Cortex of kidney (tissue), 1 donor: Measurements from ENCODE around the gene TRIL.

ENCODE experiments used
- DNase-seq: peaks from one replicate; lab custom pipeline; 2025; lab: John Stamatoyannopoulos, UW

TRIL gene

DNA sequence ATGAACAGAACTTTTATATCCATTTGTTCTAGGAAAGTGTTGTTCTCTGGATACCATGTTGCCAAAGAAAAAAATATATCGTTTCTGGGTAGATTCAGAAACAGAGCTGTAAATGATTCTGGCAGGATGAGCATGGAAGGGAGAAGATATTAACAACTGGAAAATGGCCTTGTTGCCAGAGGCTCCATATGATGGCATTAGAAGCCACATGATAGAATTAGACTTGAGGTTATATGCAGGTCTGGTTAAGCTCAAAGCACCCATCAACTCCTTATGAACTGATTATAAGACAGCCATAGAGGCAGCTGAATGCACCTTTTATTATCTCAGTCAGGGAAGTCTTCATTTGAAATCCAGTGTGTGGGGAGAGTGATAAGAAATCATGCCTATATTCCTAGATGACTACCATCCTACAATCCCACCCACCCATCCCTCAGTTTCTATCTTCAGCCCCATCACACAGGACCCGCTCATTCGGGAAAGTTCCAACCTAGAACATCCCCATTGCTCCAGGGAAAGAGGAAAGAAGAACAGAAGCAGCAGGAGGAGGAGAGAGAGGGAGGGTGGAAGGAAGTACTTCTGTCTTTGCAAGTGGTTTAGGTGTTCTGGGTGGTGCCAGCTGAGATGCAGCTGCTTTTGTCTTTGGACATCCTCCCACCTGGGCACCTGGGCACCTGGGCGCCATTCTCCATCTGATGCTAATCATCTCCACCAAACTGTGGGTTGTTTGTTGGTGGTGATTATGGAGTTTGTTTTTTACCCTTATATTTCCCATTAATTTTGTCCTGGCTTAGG lies 25.5 kb upstream of the TRIL start:
- DNase-seq: no peak

DNA sequence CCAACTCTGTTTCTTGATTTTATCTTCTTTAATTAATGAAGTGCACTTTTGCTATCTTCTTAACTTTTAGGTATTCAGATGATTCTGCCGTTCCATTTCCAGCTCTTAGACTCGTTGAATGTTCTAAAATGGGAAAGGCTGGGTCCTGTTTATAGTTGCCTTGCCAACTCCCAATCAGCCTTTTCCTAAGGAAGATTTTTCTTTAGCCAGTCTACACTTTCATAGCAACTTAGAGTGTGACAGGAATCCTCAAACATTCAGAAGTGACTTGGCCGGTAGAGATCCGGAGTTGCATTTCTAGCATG lies 23.0 kb upstream of the TRIL start:
- DNase-seq: no peak

DNA sequence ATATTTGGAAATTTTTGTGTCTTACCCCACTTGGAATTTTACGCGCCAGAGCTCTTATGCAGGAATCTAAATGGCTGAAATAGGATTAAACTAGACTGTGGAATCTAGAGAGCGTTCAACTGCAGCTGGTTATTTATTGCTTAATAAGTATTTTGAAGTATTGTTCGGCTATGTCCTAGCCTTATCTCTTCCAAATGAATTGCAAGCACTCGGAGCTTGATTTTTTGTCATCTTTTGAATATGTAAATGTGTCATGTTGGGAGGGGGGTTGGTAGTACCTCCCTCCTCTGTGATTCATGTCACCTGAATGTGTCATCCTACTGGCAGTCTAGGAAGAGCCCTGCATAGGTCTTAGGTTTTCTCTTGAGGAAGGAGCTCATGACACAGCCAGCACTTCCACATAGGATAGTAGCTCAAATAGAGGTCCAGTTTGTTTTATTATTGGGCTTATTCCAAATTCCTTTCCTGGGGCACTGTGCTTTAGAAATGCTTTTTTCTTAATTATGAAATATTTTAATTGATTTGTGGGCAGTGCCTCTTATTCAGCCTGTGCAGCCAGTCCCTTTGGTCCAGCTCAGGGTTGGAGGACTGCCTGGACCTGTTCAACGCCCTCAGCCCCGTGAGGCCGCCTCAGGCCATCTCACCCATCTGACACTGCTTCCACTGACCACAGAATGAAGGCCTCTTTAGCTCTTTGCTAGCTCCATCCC lies 22.5 kb upstream of the TRIL start:
- DNase-seq: no peak

DNA sequence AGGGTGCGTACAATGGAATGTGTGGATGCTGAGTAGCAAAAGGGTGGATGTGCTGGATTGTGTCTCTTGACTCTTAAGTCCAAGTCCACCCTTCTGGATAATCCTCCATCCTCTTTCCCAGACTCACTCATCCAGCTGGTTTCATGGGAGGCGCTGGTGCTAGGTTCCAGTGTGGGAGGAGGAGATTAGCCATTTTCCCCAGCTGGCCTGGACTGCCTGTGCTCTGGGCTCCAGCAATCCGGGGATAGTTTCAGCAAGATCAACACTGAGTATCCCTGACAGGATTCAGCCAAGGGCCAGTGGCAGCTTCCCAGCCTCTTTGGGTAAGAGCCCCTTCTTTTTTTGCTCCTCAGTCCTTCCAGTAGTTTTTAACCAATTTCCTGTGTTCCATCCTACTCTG lies 21.6 kb upstream of the TRIL start:
- no peak for DNase-seq

DNA sequence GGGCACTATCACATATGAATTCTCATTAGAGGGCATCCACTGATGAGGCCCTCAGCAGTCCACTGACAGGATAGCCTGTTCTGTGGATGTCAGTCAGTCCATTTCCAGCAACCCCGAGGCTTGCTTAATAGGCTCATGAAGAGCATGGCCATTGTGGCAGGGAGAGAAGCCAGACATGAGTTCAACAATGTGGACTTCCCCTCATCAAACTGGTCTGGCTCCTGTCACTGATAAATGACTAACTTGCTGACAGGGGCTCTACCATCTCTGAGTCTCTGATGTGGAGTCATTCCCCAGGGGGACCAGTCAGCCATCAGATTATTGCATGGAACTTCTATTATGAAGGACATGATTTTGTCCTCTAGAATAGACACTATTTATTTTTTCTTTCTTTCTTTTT lies 19.8 kb upstream of the TRIL start:
- DNase-seq: no peak

DNA sequence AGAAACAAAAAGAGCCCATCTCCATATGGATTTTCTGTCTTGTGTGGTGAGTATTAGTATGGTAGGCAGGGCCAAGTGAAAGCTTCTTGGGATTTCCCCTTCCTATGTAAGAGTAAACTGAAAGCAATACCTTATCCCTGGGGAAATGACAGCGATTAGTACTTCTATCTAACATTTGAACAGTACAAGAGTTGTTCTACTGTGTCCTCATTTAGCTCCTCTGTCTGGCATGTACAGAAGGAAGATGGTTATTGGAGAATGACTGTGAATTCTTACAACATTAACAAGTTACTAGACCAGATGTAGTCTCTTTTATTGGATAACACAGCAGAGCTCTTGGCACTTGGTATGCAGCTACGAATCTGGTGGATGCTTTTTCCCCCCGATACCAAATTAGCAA lies 17.9 kb upstream of the TRIL start:
- DNase-seq: no peak

DNA sequence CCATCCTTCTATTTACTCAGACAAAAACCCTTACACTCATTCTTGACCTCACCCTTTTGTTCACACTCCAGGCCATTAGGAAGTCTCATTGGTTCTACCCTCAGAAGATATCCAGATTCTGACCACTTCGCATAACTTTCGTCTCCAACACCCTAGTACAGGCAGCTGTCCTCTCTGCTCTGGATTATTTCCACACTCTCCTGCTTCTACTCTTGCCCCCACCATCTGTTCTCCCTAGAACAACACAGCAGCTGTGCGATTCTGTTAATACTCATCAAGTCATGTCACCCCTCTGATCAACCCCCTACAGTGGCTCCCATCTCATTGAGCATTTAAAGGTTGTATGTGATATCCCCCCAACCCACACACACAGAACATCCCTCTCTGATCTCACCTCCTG lies 15.5 kb upstream of the TRIL start:
- no peak for DNase-seq

DNA sequence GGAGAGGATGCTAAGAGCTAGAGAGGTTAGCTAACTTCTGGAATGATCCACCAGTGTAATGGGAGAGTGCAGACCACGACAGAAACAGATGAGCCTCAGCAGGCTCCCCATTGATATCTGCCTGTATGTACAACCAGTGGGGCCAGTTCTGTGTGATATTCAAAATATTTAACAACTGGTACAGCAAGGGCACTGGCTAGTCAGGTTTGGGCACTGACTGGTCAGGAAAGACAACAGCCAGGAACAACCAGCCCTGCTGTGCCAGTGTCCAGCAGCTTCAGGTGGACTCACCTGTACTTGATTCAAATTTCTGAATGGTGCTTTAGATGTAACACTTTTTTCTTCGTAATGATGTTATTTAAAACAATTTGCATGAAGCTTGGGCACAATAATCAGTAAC lies 5.9 kb upstream of the TRIL start:
- no peak for DNase-seq

DNA sequence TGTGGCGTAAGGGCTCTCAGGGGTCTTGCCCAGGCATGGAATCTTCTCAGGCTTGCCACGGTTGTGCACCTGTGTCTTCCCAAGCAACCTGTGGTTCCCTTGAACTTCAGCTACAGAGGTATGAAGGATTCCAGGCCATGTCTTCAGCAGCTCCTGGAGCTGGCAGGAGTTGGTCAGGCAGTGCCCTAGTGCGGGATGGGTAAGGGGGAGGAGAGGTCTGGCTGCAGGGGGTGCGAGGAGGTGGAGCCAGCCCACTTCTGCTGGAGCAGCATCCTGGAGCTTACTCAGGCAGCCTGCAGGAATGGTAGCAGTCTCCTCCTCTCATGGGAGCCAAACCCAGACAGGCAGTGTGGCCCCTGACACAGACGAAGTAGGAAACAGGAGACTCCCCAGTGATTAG lies 3.8 kb upstream of the TRIL start:
- DNase-seq: no peak

DNA sequence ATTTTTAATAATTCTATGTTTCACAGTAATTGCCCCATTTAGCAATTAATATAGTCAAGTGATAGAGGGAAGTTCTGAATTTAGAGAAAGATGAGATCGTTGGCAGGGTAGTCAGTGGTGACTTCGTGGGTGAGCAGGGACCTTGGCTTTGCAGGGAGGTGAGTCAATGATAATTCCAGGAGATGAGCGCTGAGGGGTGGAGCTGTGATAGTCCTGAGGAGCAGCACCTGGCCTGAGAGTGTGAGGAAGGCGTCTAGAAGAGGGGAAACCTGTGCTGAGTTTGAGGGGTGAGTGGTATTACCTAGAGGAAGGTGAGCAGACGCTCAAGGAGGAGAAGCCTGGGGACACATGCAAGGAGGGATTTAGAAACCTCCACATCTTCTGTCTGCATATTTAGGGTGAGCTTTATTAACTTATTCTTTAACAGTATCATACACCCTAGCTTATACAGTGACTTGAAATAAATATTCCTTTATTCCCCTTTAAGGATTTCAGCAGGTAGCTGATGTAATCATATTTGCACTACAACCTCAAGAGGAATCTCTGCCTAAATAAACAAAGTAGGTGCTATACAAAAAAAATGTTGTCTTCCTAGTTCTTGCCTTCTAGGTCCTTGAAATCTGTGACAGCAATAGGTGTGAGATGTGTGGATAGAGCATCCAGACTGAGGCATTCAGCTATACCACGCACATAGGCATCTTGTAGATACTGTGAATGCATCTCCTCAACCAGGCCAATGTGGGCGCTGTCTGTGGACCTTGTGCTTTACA lies 2.1 kb upstream of the TRIL start:
- no peak for DNase-seq

DNA sequence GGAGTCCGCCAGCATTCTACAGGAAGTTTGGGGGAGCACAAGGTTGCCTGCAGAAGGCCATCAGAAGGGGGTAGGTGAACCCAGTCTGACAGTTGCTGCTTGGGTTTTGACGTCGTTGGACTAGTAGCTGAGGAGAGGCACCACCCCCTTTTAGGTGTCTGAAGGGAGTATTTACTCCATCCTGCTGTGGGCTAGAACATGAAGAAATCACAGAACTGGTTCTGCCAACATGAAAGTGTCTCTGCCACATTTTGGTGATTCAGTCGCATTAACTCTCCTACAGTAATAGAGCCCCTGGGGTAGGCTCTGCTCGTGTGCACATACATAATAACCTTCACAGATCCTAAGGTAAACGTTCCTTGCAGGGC lies 834 bp upstream of the TRIL start:
- DNase-seq: no peak

DNA sequence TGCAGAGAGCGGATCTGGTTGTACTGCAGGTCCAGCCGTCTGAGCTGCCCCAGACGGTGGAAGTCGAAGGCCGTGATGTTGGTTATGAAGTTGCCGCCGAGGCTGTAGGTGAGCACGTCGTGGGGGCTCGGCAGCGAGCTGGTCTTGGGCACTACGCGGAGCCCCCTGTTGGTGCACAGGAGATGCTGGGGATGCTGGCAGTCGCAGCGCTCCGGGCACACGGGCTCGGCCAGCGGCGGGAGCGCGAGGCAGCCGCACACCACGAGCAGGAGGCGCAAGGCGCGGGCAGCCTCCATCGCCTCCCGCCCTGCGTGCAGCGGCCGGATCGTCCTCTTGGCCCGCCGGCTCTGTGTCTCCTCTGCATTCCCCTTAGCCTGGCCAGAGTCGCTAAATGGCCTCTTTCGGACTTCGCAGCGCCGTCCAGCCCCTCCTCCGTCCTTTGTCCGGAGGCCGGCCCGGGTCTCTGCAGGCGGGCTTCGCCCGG lies 337 bp downstream of the TRIL start:
- DNase-seq: no peak

DNA sequence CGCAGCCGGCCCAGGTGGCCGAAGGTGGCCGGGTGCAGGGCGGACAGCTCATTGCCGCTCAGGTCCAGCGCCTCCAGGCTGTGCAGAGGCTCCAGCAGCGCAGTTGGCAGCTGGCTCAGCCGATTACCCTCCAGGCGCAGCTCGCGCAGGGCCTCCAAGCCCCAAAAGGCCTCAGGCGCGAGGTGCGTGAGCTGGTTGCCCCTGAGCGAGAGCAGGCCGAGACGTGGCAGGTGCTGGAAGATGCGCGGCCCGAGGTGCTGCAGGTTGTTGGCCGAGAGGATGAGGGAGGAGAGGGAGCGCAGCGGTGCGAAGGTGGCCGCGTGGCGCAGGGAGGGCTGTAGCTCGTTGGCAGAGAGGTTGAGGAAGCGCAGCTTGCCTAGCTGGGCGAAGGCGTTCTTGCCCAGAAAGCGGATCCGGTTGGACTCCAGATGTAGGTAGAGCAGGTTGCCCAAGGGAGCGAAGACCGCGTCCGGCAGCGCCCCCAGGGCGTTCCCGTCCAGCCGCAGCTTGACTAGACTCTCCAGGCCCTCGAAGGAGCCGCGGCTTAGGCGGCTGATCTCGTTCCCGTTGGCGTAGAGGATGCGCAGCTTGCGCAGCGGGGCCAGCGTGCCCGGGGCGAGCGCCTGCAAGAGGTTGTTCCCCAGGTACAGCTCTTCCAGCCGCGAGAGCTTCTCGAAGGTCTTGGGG lies 923 bp downstream of the TRIL start:
- no peak for DNase-seq

DNA sequence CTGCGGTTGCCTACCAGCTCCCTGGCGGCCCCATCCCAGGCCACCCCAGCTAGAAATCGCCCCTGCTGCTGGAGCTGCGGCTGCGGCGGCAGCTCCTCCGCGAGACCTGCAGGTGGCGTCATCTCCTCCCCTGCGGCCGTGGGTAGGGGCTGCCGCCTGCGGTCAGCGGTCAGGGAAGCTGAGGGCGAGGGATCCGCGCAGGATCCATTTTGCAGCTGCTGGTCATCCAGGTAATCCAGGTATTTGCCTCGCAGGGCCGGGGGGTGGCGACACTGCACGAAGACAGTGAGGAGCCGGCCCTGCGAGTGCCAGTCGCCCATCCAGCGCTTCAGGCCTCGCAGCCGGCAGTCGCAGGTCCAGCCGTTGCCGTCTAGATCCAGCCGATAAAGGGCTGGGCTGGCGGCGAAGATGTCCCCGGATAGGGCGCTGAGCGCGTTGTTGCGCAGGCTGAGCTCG lies 1.5 kb downstream of the TRIL start:
- no peak for DNase-seq

DNA sequence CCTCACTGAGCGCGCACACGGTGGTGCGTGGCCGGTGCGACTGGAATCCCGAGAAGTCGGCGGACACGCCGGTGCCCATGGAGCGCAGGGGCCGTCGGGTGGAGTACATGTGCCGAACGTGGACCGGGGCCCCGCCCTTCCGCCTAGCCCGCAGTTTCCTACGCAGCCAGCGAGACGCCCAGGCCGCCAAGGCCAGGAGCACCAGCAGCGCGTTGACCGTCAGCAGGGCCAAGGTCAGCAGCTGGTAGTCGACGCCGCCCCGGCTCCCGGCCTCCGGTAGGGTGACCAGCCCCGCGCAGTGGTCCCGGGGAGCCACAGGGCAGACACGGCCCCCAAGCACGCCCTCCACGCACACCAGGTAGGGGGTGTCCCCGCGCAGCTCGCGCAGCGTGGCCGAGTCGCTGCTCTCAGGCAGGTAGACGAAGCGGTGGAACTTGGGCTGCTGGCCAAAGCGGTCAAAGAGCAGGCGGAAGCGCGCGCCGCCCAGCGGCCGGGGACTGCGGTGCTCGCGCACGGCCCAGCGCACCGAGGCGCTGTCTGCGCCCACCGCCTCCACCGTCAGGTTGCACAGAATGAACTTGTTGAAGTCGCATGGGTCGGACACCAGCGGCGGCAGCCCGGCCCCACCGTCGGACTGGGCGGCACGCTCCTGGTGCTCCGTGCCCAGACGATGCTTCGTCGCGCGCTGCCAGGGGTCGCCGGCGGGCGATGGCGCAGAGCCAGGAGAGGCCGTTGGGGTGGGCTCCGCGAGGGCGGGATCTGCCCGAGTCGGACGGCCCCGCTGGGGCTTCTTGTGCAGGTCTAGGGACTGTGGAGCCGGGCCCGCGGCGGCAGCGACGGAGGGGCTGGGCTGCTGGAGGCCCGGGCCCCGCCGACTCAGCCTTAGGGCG lies 2.2 kb downstream of the TRIL start:
- DNase-seq: no peak

DNA sequence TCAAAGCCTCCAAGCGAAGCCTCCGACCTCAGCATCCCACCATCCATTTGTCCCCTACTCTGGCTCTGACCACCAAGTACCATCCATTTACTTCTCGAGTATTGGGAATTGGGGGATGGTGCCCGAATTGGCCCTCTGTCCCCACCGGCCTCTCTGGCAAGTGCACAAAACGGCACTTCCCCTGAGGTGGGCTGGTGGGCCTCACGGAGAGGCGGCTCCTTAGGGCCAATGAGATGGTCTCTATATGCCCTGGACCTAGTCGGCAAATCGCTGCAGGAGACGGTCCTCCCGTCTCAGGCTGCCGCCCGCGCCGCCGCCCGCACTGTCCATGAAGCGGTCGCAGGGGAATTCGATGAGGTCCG lies 2.8 kb downstream of the TRIL start:
- no peak for DNase-seq

DNA sequence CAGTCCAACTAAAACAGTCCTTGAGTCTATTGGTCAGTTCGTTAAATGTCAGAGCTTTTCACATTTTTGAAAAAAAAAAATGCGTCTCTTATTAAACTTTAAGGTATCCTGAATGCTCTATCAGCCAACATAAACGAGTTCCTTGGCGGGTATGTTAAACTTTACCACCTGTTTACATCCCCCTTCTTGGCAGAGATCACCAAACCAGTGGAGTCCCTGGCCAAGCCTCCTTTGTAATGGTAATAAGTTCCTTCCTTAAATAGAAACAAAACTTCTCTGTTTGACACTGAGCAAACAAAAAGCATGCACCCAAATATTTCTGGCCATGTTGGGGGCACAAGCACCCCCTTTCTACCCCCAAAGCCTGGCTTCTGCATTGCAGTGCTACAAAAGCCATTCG lies 3.2 kb downstream of the TRIL start:
- no peak for DNase-seq

DNA sequence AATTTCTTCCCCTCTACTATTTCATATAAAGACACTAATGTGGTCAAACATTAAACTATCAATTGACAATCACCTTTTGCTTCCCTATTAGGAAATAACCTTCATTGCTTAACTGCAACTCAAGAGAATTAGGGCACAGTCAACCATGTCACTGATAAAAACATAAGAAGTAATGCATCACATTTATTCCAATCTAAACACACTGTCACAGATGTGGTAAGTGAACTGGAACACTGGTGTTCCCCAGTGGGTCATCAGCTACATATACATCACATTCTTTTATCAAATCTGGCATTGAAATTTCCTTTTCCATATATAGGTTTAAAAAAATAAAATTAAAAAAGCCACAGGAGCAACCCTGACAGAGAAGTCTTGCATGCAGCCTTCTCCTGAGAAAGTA lies 3.7 kb downstream of the TRIL start:
- DNase-seq: no peak

DNA sequence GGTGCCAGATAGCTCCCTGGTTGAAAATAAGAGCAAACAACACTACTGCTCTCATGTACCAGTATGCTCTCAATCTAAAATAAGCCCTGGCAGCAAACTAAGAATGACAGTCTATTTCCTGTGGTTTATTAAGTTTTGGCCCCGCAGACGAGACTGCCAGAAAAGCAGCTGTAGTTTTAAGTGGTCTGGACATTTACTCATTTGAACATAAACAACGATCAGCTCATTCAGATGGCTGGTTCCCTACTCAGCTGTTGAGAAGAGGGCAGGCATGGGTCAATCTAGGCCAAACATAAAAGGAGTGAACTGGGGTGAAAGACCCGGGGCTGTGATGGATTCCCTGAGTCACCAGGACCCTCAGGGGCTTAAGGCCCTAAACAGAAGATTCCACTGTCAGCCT lies 4.5 kb downstream of the TRIL start:
- no peak for DNase-seq

DNA sequence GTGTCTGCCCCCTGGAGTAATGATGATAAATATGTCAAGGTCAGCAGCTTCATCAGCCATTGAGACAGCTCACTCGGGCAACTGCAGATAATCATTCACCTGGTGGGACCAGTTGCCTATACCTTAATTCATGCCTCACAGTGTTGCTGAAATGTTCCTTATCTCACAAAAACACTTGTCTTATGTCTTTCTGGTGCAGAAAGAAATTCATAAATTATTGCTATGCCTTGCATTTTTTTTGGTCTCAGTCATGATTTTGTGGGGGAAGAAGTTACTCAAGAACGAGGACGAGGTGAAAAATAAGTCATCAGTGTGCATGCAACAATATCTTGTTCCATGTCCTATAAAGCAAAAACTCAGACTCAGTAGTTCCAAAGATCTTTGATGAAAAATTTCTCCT lies 16.0 kb downstream of the TRIL start:
- DNase-seq: no peak

DNA sequence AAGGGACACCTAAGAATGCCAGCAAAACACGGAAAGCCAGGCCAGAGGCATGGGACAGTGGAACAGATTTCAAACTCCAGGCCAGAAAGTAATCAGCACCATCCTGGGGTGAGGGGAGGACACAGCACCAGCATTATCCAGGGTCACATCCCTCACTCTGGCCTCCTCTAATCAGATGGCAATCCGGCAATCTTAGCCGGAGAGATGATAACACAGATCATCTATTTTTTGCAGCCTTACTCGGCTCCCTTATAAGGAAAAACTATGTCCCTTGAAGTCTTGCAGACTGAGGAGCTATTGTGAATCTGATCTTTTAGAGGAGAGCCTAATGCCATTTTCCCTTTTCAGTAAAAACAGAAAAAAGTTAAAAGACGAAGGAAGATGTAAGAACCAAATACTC lies 16.5 kb downstream of the TRIL start:
- no peak for DNase-seq
